Measurements from ENCODE around the gene KCNH2.

DNA sequence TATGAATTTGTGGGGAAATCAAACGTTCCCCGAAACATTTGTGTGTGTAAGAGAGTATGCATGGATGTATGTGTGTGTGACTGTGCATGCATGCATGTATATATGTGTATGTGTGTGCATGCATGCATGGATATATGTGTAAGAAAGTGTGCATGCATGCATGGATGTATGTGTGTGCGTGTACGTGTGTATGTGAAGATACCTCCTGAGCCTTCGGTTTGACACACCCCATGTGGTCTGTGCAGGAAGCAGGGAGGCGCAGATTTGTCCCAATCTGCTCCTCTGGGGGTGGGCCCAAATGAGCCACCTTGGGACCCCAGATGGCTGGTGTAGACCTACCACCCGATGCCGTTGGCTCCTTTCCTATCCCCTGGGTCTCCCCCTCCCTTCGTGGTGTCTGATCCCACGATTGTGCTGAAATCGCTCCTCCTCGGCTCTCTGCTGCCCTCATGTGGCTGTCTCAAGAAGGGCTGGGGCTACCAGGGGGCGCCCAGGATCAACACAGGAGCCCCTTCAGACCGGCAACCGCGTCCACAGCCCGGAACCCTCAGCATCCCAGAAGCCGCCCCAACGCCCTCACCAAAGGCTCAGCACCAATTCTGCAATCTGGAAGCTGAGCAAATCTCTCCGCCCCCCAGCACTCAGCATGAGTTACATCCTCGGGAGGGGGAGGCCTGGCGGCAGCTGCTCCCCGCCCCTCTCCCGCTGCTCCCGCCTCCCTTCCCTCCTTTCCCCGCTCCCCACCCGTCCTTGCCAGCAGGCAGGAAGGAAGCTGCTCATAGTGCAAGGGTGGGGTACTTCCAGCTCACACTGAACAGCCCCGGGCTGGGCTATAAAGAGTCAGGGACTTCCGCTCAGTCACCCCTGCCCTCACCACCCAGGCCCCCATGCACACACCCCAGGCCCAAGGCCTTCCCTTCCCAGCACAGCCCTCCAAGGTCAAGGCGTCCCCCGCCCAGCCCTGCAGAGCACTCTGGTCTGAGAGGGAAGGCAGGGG, 10.4 kb upstream of the KCNH2 start:
- TF ChIP-seq, protein P1, sequence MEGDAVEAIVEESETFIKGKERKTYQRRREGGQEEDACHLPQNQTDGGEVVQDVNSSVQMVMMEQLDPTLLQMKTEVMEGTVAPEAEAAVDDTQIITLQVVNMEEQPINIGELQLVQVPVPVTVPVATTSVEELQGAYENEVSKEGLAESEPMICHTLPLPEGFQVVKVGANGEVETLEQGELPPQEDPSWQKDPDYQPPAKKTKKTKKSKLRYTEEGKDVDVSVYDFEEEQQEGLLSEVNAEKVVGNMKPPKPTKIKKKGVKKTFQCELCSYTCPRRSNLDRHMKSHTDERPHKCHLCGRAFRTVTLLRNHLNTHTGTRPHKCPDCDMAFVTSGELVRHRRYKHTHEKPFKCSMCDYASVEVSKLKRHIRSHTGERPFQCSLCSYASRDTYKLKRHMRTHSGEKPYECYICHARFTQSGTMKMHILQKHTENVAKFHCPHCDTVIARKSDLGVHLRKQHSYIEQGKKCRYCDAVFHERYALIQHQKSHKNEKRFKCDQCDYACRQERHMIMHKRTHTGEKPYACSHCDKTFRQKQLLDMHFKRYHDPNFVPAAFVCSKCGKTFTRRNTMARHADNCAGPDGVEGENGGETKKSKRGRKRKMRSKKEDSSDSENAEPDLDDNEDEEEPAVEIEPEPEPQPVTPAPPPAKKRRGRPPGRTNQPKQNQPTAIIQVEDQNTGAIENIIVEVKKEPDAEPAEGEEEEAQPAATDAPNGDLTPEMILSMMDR (IDR thresholded peaks at IDR 0.05; ENCODE audit: poor library complexity) = peak; percentile 90
- TF ChIP-seq EZH2 (IDR thresholded peaks at IDR 0.05; ENCODE audit: borderline replicate concordance) = no peak
- TF ChIP-seq EZH2phosphoT487 (IDR thresholded peaks at IDR 0.05; ENCODE audit: low read depth, severe bottlenecking, unreplicated experiment) = no peak

Data from hepatocyte (in vitro differentiated cells).